GM12873 (cell line): ENCODE data around the gene SFN.

ENCODE experiments used
- CTCF ChIP-seq: IDR thresholded peaks from 2 replicates; pipeline ENCODE4 v1.5.1; 2012; ENCODE audit warnings: low read depth, mild to moderate bottlenecking, moderate library complexity, low read length, control low read depth; ENCODE audit not compliant: insufficient read depth; ENCODE audit errors: missing control alignments

Gene SFN

GRCh38 chr1:26826261-26827105 lies 36.5 kb upstream of the SFN start, which contains the start of gene ZDHHC18:
ZDHHC18 (plus strand) TSS chr1:26826688; CDS start chr1:26826805, 117 bp downstream.
- peak; percentile 56 for TF ChIP-seq CTCF

DNA sequence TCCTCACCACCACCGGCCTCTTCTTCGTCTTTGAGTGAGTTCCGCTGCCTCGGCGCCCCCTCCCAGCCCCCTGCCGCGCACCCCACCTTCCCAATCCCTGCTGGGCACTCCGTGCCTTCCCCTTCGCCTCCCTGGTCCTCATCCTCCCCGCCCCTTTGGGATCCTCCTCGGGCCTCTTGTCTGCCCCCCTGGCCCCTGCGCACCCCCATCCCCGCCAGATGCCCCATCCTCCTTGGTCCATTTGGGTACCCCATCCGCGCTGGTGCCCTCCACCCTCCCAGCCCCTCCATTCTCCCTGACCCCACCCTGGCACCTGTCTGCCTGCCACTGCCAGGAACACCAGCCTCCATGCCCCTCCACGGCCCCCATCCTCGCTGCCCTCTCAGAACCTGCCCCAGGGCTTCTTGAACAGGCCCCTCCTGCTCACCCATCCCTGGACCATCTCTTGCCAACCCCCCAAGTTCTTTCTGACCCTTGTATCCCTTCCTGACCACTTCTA lies 35.8 kb upstream of the SFN start:
- TF ChIP-seq CTCF, result no peak

DNA sequence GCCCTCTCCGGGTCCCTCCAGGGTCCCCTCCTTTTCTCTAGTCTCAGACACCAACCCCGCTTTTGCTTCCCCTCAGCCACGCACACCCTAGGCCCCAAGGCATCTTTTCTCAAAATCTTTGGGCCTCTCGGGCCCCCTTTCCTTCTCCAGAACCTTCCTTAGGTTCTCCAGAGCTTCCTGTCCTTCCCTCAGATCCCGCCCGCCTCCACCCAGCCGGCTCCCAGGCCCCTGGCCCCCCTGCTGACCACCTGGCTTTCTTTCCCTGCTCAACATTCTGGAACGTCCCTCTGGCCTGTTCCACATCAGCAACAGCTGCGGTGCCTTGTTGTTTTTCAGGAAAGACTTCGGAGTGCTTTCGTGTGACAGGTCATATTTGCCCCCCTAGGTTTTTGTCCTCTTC lies 35.3 kb upstream of the SFN start:
- TF ChIP-seq CTCF, result no peak

DNA sequence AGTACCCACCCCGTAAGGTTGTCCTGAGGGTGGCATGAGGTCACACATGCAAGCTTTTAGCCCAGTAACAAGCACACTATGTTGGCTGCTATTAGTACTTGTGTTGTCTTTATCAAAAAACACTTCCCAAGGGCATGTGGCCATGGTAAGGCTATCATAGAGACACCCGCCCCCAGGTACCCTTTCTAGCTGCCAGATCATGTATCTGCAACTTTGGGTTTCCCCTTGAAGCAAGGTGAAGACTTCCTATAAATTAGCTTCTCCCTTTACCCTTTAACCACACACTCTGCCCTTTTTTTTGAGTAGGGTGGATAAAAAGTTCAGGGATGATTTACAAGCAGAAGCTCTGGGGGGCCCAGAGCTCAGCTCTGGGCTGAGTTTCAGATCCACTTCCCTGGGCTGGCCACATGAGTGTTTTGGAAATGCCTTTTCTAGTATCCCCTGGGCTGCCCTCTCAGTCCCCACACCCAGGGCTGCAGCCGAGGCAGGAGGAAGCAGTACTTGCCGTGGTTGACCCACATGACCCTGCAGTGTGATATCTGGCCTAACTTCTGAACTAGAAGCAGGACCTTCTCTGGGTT lies 34.4 kb upstream of the SFN start:
- TF ChIP-seq CTCF, result no peak

GRCh38 chr1:26829184-26829911 lies 33.6 kb upstream of the SFN start:
- TF ChIP-seq CTCF, result no peak

DNA sequence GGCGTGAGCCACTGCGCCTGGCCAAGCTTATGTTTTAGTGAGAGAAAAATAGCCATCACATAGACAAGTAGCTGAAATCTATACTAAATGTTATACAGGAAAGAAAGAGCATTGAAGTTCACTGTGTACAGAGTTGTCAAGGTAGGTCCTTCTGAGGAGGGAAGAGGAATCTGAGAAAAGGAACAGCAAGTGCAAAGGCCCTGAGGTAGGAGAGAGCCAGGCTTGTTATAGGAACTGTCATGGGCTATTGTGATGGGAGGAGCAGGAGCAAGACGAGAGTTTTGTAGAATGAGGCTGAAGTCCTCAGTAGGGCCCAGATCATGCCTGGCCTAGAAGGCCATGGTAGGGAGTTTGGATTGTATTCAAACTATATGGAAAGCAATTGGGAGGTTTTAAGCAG lies 31.9 kb upstream of the SFN start:
- TF ChIP-seq CTCF, result no peak
